Epithelial cell of esophagus (primary cell): ENCODE data around the gene ZFP36.

ENCODE experiments used
- DNase-seq: peaks from one replicate; pipeline ENCODE4 v3.0.0; 2010; ENCODE audit warnings: low read depth
- H3K4me3 ChIP-seq: 2 replicates; pipeline ENCODE4 v1.5.1; 2011; ENCODE audit warnings: mild to moderate bottlenecking, low read length, control low read depth
- TF ChIP-seq, protein P1 (sequence below): IDR thresholded peaks from 2 replicates; pipeline ENCODE4 v1.5.1; 2011; ENCODE audit warnings: low read depth, mild to moderate bottlenecking, low read length, control low read depth, inconsistent platforms; ENCODE audit not compliant: insufficient read depth; ENCODE audit errors: missing control alignments

Gene ZFP36

GRCh38 chr19:39406656-39407409, at the start of gene ZFP36:
Gene ZFP36 (plus strand): TSS chr19:39406847. CDS start chr19:39406905, 58 bp downstream.
- TF ChIP-seq, protein P1, sequence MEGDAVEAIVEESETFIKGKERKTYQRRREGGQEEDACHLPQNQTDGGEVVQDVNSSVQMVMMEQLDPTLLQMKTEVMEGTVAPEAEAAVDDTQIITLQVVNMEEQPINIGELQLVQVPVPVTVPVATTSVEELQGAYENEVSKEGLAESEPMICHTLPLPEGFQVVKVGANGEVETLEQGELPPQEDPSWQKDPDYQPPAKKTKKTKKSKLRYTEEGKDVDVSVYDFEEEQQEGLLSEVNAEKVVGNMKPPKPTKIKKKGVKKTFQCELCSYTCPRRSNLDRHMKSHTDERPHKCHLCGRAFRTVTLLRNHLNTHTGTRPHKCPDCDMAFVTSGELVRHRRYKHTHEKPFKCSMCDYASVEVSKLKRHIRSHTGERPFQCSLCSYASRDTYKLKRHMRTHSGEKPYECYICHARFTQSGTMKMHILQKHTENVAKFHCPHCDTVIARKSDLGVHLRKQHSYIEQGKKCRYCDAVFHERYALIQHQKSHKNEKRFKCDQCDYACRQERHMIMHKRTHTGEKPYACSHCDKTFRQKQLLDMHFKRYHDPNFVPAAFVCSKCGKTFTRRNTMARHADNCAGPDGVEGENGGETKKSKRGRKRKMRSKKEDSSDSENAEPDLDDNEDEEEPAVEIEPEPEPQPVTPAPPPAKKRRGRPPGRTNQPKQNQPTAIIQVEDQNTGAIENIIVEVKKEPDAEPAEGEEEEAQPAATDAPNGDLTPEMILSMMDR, result no peak
- H3K4me3 ChIP-seq, result peak within 1 kb of the TSS; percentile 98
- peak; percentile 85 for DNase-seq

GRCh38 chr19:39359026-39359425, 47.6 kb upstream of the ZFP36 start:
- H3K4me3 ChIP-seq, result no peak overlapping the region
- TF ChIP-seq, protein P1, result no peak
- no peak for DNase-seq

GRCh38 chr19:39360599-39360998, 46.0 kb upstream of the ZFP36 start:
- TF ChIP-seq, protein P1, result no peak
- H3K4me3 ChIP-seq, result no peak overlapping the region
- DNase-seq, result no peak

DNA sequence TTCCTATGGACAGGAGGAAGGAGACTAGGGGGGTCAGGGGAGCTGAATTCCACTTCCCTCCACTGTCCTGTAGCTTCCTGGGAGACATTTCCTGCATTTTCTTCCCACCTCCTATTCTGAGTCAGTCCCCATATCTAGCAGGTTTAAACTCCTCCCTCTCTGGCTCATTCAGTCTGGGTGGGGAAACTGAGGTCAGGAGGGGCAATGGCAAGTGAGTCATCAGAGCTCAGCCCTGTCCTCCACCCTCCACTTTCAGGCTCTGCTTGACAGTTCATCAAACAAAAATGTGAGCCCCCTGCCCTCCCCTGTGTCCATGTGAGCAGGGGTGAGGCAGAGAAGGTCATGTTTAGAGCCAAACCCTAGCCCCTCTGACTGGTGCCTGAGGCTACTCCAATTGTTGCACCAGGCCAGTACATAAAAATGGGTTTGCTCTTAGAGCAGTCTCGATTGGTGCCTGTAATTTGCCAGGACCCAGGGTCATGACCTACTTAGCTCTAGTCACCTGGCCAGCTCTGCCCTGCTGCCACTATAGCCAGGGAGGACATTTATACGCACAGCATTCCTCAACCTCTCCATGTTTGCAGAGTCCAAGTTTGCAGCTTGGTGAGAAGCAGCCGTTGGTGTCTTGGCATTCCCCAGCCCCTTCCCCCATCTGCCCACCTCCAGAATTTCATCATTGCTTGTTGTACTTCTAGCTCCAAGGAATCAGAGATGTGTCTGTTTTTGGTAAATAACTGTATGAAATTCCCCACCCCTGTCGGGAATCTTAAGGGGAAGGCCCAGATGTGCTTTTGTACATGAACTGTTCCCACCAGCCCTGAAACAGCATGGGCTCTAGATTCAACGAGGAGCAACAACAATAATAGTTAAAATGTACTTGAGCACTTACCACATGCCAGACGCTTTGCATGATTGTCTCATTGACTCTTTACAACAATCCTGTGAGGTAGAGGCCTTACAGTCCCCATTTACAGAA, 43.7 kb upstream of the ZFP36 start:
- DNase-seq, result peak; percentile 73
- TF ChIP-seq, protein P1, result no peak
- no peak overlapping the region for H3K4me3 ChIP-seq

DNA sequence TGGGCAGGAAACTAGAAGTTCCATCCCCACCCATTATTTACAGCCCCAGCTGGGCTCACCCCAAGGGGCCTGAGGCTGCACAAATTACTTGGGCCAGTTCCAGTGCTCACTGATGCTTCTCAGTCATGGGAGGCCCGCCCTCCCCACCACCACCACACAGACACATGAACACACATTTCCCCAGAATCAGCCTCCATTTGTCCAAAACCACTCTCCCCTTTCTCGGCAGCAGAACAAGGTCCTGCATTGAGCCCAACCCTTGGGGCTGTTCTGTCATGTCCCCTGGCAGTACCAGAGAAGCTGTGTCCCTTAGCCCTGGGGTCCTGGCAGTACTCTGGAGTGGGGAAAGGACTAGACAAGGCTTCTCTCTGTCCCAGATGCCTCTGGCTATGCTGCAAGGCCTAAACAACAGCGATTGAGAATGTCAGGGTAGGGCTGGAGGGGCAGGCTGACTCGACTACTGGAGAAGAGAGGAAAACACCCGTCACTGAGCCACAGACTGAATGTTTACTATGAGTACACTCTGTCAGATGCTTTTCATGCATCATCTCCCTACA, 42.7 kb upstream of the ZFP36 start:
- TF ChIP-seq, protein P1, result no peak
- no peak for DNase-seq
- H3K4me3 ChIP-seq, result no peak overlapping the region

GRCh38 chr19:39365531-39365930, 41.1 kb upstream of the ZFP36 start:
- no peak for DNase-seq
- no peak overlapping the region for H3K4me3 ChIP-seq
- TF ChIP-seq, protein P1, result no peak
